WTC11 (cell line): ENCODE measurements around the gene ARHGAP26.

Source experiments
- ATF2 ChIP-seq: sonication (generic); formaldehyde crosslinking; IDR thresholded peaks from 2 replicates; pipeline ENCODE4 v1.8.1; 2022; ENCODE audit warnings: low read depth, missing genetic modification reagents, borderline replicate concordance
- CREB1 ChIP-seq: sonication (generic); formaldehyde crosslinking; IDR thresholded peaks from 2 replicates; pipeline ENCODE4 v1.8.0; 2023; ENCODE audit warnings: mild to moderate bottlenecking, missing genetic modification reagents
- CTCF ChIP-seq: fragments of 200-600 bp; IDR thresholded peaks from 2 replicates; pipeline ENCODE4 v1.8.0; 2022; ENCODE audit warnings: antibody characterized with exemption
- JUN ChIP-seq: sonication (generic); formaldehyde crosslinking; IDR thresholded peaks from 2 replicates; pipeline ENCODE4 v1.8.0; 2023; ENCODE audit warnings: mild to moderate bottlenecking, missing genetic modification reagents
- MAX ChIP-seq: sonication (generic); formaldehyde crosslinking; IDR thresholded peaks from 2 replicates; pipeline ENCODE4 v1.8.0; 2022; ENCODE audit warnings: mild to moderate bottlenecking, missing genetic modification reagents
- SMAD3 ChIP-seq: sonication (generic); formaldehyde crosslinking; IDR thresholded peaks from 2 replicates; pipeline ENCODE4 v1.8.0; 2022; ENCODE audit warnings: missing genetic modification reagents, mild to moderate bottlenecking, borderline replicate concordance
- SP1 ChIP-seq: sonication (generic); formaldehyde crosslinking; conservative IDR thresholded peaks from 2 replicates; pipeline ENCODE4 v1.8.1; 2022; ENCODE audit warnings: missing genetic modification reagents
- ZBTB21 ChIP-seq: sonication (generic); formaldehyde crosslinking; IDR thresholded peaks from 2 replicates; pipeline ENCODE4 v1.8.1; 2023; ENCODE audit warnings: mild to moderate bottlenecking, missing genetic modification reagents, borderline replicate concordance

GRCh38 chr5:143166090-143166489 lies 395.9 kb downstream of the ARHGAP26 start:
- TF ChIP-seq SMAD3 (no peak), CREB1 (CRISPR knock-in tag) (no peak), CTCF (no peak), ATF2 (CRISPR knock-in tag) (no peak), ZBTB21 (no peak), JUN (no peak), MAX (CRISPR knock-in tag) (no peak), SP1 (CRISPR knock-in tag) (no peak)
